Mesendoderm (in vitro differentiated cells): ENCODE results near the gene GCAT.

Source experiments
- DNase-seq: peaks from one replicate; pipeline ENCODE4 v3.0.0; 2013
- H2AK5ac ChIP-seq: 2 replicates; pipeline ENCODE4 v1.6.1; 2013; ENCODE audit warnings: low read length, inconsistent platforms
- H2BK120ac ChIP-seq: 2 replicates; pipeline ENCODE4 v1.6.1; 2013; ENCODE audit warnings: low read depth, mild to moderate bottlenecking, low read length, moderate library complexity, mixed read lengths
- H2BK15ac ChIP-seq: replicated peaks from 2 replicates; pipeline ENCODE4 v1.6.1; 2013; ENCODE audit warnings: low read depth, mild to moderate bottlenecking, moderate library complexity
- H2BK5ac ChIP-seq: 2 replicates; pipeline ENCODE4 v1.6.1; 2013; ENCODE audit warnings: low read length, inconsistent platforms
- H3K18ac ChIP-seq: 2 replicates; pipeline ENCODE4 v1.6.1; 2013; ENCODE audit warnings: mild to moderate bottlenecking, low read length, mixed read lengths
- H3K23ac ChIP-seq: one replicate; pipeline ENCODE4 v1.6.1; 2013; ENCODE audit warnings: low read length
- H3K27ac ChIP-seq: 2 replicates; pipeline ENCODE4 v1.5.1; 2013; ENCODE audit warnings: low read depth, mild to moderate bottlenecking, inconsistent platforms, low read length, moderate library complexity
- H3K27me3 ChIP-seq: 2 replicates; pipeline ENCODE4 v1.6.1; 2013; ENCODE audit warnings: low read length, control low read depth, mild to moderate bottlenecking, inconsistent platforms; ENCODE audit not compliant: insufficient read depth, poor library complexity
- H3K36me3 ChIP-seq: 2 replicates; pipeline ENCODE4 v1.6.1; 2013; ENCODE audit warnings: low read length, inconsistent platforms; ENCODE audit not compliant: control insufficient read depth, insufficient read depth
- H3K4ac ChIP-seq: one replicate; pipeline ENCODE4 v1.6.1; 2013; ENCODE audit warnings: low read depth, mild to moderate bottlenecking, low read length, moderate library complexity
- H3K4me1 ChIP-seq: 2 replicates; pipeline ENCODE4 v1.6.1; 2013; ENCODE audit warnings: low read depth, low read length, inconsistent platforms; ENCODE audit not compliant: control insufficient read depth
- H3K4me2 ChIP-seq: 2 replicates; pipeline ENCODE4 v1.6.1; 2013; ENCODE audit warnings: low read length
- H3K4me3 ChIP-seq: 2 replicates; pipeline ENCODE4 v1.5.1; 2013; ENCODE audit warnings: mild to moderate bottlenecking, low read length
- H3K56ac ChIP-seq: one replicate; pipeline ENCODE4 v1.6.1; 2013; ENCODE audit warnings: low read length
- H3K79me1 ChIP-seq: 2 replicates; pipeline ENCODE4 v1.6.1; 2013; ENCODE audit warnings: low read length, inconsistent platforms
- H3K79me2 ChIP-seq: 2 replicates; pipeline ENCODE4 v1.6.1; 2013; ENCODE audit warnings: mild to moderate bottlenecking, low read length; ENCODE audit not compliant: control insufficient read depth, insufficient read depth
- H3K9ac ChIP-seq: 2 replicates; pipeline ENCODE4 v1.6.1; 2013; ENCODE audit warnings: low read length, inconsistent platforms
- H4K5ac ChIP-seq: one replicate; pipeline ENCODE4 v1.6.1; 2013; ENCODE audit warnings: low read length
- H4K8ac ChIP-seq: one replicate; pipeline ENCODE4 v1.6.1; 2013; ENCODE audit warnings: low read depth, mild to moderate bottlenecking, control low read depth, low read length, moderate library complexity
- WGBS: extraction: QIAGEN DNeasy Blood & Tissue Kit; methylation state at CpG from one replicate; pipeline ENCODE4 v1.1.7; 2013; ENCODE audit warnings: low lambda C conversion rate, missing lambda C conversion rate; ENCODE audit not compliant: insufficient coverage; ENCODE audit errors: extremely low coverage; 5-methylcytosine and 5-hydroxymethylcytosine counted together

Gene GCAT

DNA sequence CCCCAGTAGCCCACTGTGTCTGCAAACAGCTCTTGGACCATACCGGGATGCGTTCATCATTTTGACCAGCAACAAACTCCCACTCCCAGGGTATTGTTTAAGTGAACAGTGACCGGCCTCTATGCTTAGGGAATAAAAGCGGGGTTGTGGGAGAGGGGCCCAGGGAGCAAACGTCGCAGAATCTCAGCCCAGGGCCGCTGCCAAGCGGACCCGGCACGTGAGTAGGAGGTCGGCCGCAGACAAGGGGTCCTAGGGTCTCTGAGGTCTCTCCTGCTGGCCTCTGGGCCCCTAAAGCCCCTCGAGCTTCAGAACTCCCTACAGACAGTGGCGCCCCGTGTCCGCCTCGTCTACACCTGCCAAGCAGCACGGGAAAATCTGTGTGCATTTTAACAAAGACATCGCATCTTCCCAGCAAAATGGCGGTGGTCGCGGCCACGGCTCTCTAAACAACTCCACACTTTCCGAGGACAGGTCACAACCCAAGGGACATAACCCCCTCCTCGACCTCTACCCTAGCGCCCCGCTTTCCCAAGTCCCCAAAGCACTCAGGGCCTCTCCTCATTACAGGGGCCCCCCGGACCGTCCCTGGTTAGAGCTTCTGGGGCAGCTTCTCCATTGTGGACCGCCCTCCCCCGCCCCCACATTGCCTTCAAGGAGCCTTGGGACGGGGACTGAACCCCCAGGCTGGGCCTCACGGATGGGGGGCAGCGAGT, 3.9 kb upstream of the GCAT start:
- Histone ChIP-seq H3K27me3 (peaks cover 26% of the 10 kb centered on the region), H3K79me1 (no peaks in the 10 kb centered on the region), H3K27ac (no peak overlapping the region), H2BK15ac (peak overlapping the region; percentile 10), H3K9ac (peak overlapping the region; percentile 48), H4K8ac (no peak overlapping the region), H4K5ac (peak overlapping the region; percentile 47), H3K4me1 (peaks cover 9% of the 10 kb centered on the region), H3K18ac (peak overlapping the region; percentile 98), H2BK120ac (peak overlapping the region; percentile 54), H3K79me2 (no peaks in the 10 kb centered on the region), H3K36me3 (no peaks in the 10 kb centered on the region), H3K23ac (no peak overlapping the region), H2BK5ac (no peak overlapping the region), H3K56ac (peak overlapping the region; percentile 75), H3K4ac (peak overlapping the region; percentile 95), H2AK5ac (no peak overlapping the region), H3K4me2 (peak overlapping the region; percentile 95), H3K4me3 (no peak overlapping the region)
- DNase-seq, result no peak
- WGBS, result no CpG with 5 or more reads among the region's 34 CpGs

DNA sequence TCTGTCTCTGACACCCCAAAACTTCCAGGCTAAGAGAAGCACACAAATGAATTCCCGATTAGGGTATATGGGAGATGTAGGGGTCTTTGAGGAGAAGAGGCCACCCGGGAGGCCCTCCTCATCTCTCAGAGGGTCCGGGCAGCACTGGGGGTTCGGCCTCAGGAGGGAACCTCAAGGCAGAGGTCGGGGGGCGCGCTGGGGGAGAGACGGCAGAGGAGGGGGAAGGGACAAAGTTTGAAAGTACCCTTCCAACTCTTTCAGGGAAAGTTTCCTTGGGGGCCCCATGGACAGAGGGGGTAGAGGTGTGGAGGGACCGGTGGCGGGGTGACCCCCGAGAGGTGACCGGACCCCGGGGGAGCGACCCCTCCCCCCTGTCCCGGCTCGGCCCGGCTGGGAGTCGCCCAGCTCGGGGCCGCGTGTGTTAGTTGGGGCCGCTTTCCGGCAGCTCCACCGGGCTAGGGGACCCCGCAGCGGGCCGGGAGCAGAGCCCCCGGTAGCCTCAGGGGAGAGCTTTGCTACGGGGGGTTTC, 3.3 kb upstream of the GCAT start:
- Histone ChIP-seq H3K4ac (peak overlapping the region; percentile 95), H3K79me2 (no peaks in the 10 kb centered on the region), H3K18ac (peak overlapping the region; percentile 98), H4K5ac (peak overlapping the region; percentile 47), H3K4me3 (no peak overlapping the region), H3K4me1 (peaks cover 9% of the 10 kb centered on the region), H3K79me1 (no peaks in the 10 kb centered on the region), H4K8ac (no peak overlapping the region), H2AK5ac (no peak overlapping the region), H3K56ac (peak overlapping the region; percentile 94), H3K27ac (no peak overlapping the region), H2BK15ac (peak overlapping the region; percentile 10), H2BK5ac (no peak overlapping the region), H3K27me3 (peaks cover 30% of the 10 kb centered on the region), H3K9ac (peak overlapping the region; percentile 75), H3K23ac (no peak overlapping the region), H2BK120ac (peak overlapping the region; percentile 54), H3K36me3 (no peaks in the 10 kb centered on the region), H3K4me2 (peak overlapping the region; percentile 56)
- DNase-seq, result no peak
- WGBS, result no CpG with 5 or more reads among the region's 29 CpGs

DNA sequence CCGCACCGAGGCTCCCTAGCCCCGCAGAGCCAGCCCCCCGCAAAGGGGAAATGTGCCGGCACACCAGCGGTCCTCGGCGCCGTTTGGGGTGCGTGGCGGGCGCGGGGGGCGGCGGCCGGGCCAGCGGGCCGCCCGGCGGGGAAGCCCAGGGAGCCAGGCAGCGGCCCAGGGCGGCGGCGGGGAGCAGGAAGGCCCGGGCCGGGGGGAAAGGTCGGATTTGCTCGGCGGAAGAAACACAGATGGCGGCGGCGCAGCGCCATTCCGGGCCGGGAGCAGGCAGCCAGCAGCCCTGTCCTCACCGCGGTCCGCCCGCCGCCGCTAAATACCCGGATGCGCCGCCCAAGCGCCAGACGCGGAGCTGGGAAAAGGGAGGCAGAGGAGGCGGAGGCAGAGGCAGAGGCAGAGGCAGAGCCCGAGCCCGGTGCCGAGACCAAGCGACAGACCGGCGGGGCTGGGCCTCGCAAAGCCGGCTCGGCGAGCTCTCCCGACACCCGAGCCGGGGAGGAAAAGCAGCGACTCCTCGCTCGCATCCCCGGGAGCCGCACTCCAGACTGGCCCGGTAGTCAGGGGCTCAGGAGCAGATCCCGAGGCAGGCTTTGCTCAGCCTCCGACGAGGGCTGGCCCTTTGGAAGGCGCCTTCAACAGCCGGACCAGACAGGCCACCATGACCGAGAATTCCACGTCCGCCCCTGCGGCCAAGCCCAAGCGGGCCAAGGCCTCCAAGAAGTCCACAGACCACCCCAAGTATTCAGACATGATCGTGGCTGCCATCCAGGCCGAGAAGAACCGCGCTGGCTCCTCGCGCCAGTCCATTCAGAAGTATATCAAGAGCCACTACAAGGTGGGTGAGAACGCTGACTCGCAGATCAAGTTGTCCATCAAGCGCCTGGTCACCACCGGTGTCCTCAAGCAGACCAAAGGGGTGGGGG, 2.6 kb upstream of the GCAT start:
- peak overlapping the region; percentile 54 for H2BK120ac ChIP-seq
- no peak overlapping the region for H2BK5ac ChIP-seq
- H3K23ac ChIP-seq, result no peak overlapping the region
- DNase-seq, result peak; percentile 88
- no peaks in the 10 kb centered on the region for H3K36me3 ChIP-seq
- peak overlapping the region; percentile 87 for H3K9ac ChIP-seq
- peak overlapping the region; percentile 95 for H3K4ac ChIP-seq
- no peaks in the 10 kb centered on the region for H3K79me2 ChIP-seq
- H3K18ac ChIP-seq, result peak overlapping the region; percentile 98
- no CpG with 5 or more reads among the region's 87 CpGs for WGBS
- H2BK15ac ChIP-seq, result no peak overlapping the region
- H4K5ac ChIP-seq, result no peak overlapping the region
- H3K4me2 ChIP-seq, result peak overlapping the region; percentile 84
- no peak overlapping the region for H4K8ac ChIP-seq
- peaks cover 30% of the 10 kb centered on the region for H3K27me3 ChIP-seq
- no peak overlapping the region for H3K27ac ChIP-seq
- peaks cover 9% of the 10 kb centered on the region for H3K4me1 ChIP-seq
- no peaks in the 10 kb centered on the region for H3K79me1 ChIP-seq
- peak overlapping the region; percentile 58 for H3K4me3 ChIP-seq
- H3K56ac ChIP-seq, result peak overlapping the region; percentile 94
- no peak overlapping the region for H2AK5ac ChIP-seq

DNA sequence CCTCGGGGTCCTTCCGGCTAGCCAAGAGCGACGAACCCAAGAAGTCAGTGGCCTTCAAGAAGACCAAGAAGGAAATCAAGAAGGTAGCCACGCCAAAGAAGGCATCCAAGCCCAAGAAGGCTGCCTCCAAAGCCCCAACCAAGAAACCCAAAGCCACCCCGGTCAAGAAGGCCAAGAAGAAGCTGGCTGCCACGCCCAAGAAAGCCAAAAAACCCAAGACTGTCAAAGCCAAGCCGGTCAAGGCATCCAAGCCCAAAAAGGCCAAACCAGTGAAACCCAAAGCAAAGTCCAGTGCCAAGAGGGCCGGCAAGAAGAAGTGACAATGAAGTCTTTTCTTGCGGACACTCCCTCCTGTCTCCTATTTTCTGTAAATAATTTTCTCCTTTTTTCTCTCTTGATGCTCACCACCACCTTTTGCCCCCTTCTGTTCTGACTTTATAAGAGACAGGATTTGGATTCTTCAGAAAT, 1.9 kb upstream of the GCAT start:
- no peak overlapping the region for H3K27ac ChIP-seq
- H3K4me1 ChIP-seq, result peaks cover 9% of the 10 kb centered on the region
- peak overlapping the region; percentile 12 for H3K4me3 ChIP-seq
- no peak overlapping the region for H2AK5ac ChIP-seq
- H3K36me3 ChIP-seq, result no peaks in the 10 kb centered on the region
- no peak for DNase-seq
- no CpG with 5 or more reads among the region's 10 CpGs for WGBS
- H2BK15ac ChIP-seq, result no peak overlapping the region
- H3K79me2 ChIP-seq, result no peaks in the 10 kb centered on the region
- peaks cover 30% of the 10 kb centered on the region for H3K27me3 ChIP-seq
- H3K56ac ChIP-seq, result peak overlapping the region; percentile 94
- H3K4ac ChIP-seq, result no peak overlapping the region
- peak overlapping the region; percentile 87 for H3K9ac ChIP-seq
- no peak overlapping the region for H3K18ac ChIP-seq
- H4K5ac ChIP-seq, result no peak overlapping the region
- H3K23ac ChIP-seq, result no peak overlapping the region
- H3K4me2 ChIP-seq, result peak overlapping the region; percentile 84
- H4K8ac ChIP-seq, result no peak overlapping the region
- H3K79me1 ChIP-seq, result no peaks in the 10 kb centered on the region
- H2BK120ac ChIP-seq, result no peak overlapping the region
- no peak overlapping the region for H2BK5ac ChIP-seq

DNA sequence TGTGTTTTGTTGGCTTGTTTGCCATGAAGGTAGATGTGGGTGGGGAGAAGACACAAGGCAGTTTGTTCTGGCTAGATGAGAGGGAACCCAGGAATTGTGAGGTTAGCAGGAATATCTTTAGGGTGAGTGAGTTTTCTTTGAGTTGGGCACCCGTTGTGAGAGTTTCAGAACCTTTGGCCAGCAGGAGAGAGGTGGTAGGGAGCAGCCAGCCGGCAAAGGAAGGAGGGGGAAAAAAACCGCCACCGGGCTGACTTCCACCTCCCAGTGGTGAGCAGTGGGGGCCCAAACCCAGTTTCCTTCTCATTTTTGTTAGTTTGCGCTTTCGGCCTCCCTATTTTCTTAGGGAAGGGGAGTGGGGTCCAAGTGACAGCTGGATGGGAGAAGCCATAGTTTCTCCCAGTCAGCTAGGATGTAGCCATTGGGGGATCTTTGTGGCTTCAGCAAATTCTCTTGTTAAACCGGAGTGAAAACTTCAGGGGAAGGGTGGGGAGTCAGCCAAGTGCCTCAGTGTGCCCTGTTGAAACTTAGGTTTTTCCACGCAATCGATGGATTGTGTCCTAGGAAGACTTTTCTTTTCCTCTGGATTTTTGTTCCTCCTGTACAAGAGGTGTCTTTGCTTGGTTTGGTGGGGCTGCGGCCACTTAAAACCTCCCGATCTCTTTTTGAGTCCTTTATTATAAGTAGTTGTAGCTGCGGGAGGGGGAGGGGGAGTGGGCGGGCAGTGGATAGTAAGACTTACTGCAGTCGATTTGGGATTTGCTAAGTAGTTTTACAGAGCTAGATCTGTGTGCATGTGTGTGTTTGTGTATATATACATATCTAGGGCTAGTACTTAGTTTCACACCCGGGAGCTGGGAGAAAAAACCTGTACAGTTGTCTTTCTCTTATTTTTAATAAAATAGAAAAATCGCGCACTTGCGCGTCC, 1.1 kb upstream of the GCAT start:
- no peaks in the 10 kb centered on the region for H3K79me2 ChIP-seq
- H2BK5ac ChIP-seq, result no peak overlapping the region
- peak overlapping the region; percentile 64 for H3K4me2 ChIP-seq
- peak overlapping the region; percentile 63 for H3K9ac ChIP-seq
- H3K36me3 ChIP-seq, result no peaks in the 10 kb centered on the region
- WGBS, result no CpG with 5 or more reads among the region's 19 CpGs
- no peak overlapping the region for H2BK15ac ChIP-seq
- peak overlapping the region; percentile 42 for H3K4me3 ChIP-seq
- peak; percentile 48 for DNase-seq
- no peak overlapping the region for H2AK5ac ChIP-seq
- H3K18ac ChIP-seq, result no peak overlapping the region
- H3K4me1 ChIP-seq, result peaks cover 9% of the 10 kb centered on the region
- H2BK120ac ChIP-seq, result no peak overlapping the region
- no peak overlapping the region for H3K4ac ChIP-seq
- no peak overlapping the region for H3K27ac ChIP-seq
- peak overlapping the region; percentile 65 for H3K56ac ChIP-seq
- peaks cover 30% of the 10 kb centered on the region for H3K27me3 ChIP-seq
- peak overlapping the region; percentile 16 for H3K23ac ChIP-seq
- H3K79me1 ChIP-seq, result no peaks in the 10 kb centered on the region
- no peak overlapping the region for H4K8ac ChIP-seq
- H4K5ac ChIP-seq, result no peak overlapping the region
